K562 (cell line): ENCODE measurements around the gene PDE8B. TPM values are rescaled to one million over a fixed set of nuclear protein-coding genes. Genes with fewer than 3 reads are reported as not detected.

Source experiments
- ATAC-seq: fragments of 200-7000 bp; cut with Tn5 transposase; 3 replicates; pipeline ENCODE4 v1.9.1; 2020; ENCODE audit warnings: moderate library complexity
- BruUV-seq: library from RNA; stranded (reverse); fragments of 400-500 nt; replicated peaks from 2 replicates; lab custom pipeline; 2021; lab: Mats Ljungman, UMichigan
- CTCF ChIA-PET: fragments of 300-600 bp; formaldehyde crosslinking; extraction: SDS; loops from one replicate; lab custom pipeline; 2021; ENCODE audit warnings: low intra/inter-chr PET ratio; lab: Yijun Ruan, JAX
- POLR2A ChIA-PET: fragments of 300-600, 350-650 bp; sonication (Branson Sonifier 250); formaldehyde crosslinking; extraction: SDS; loops from one replicate; lab custom pipeline; 2021; ENCODE audit warnings: antibody characterized with exemption, inconsistent platforms; lab: Yijun Ruan, JAX
- DNase-seq, 4 experiments: peaks; one replicate each; pipeline versions ENCODE4 v3.0.0 to v3.0.0-alpha.2; 2011 to 2018; ENCODE audit warnings: low spot score in 3 of 4, mixed read lengths in 3 of 4; ENCODE audit errors: extremely low read depth in 1 of 4
- FAIRE-seq: peaks from 2 replicates; lab custom pipeline; 2011; peaks lifted over from hg19 to GRCh38; lab: Jason Lieb, UNC
- H2AFZ ChIP-seq: 2 replicates; pipeline ENCODE4 v1.6.0; 2011; ENCODE audit warnings: low read depth, low read length, control low read depth, inconsistent platforms
- H3K27ac ChIP-seq: fragments of 200-600 bp; 3 replicates; pipeline ENCODE4 v1.8.0; 2011; ENCODE audit warnings: low read depth, mild to moderate bottlenecking, control low read depth, inconsistent platforms, low read length, moderate library complexity, mixed read lengths; ENCODE audit errors: extremely low read depth
- H3K27me3 ChIP-seq, 2 experiments: fragments of 300-600 bp in 1 of 2; 2 replicates in 1 of 2; 3 replicates in 1 of 2; pipeline versions ENCODE4 v1.6.0 to v1.8.0; 2011; ENCODE audit warnings: inconsistent platforms in 2 of 2, low read length in 2 of 2, mild to moderate bottlenecking in 1 of 2, mixed read lengths in 1 of 2, moderate library complexity in 1 of 2; ENCODE audit not compliant: control insufficient read depth in 2 of 2, insufficient read depth in 2 of 2
- H3K36me3 ChIP-seq: fragments of 300-600 bp; 3 replicates; pipeline ENCODE4 v1.8.0; 2011; ENCODE audit warnings: mild to moderate bottlenecking, low read length, inconsistent platforms; ENCODE audit not compliant: control insufficient read depth, insufficient read depth
- H3K4me1 ChIP-seq, 2 experiments: fragments of 200-600 bp in 1 of 2; replicated peaks in 1 of 2; 2 replicates in 1 of 2; 3 replicates in 1 of 2; pipeline versions ENCODE4 v1.5.1 to v1.8.0; 2011; ENCODE audit warnings: inconsistent platforms in 2 of 2, low read length in 2 of 2, mild to moderate bottlenecking in 1 of 2, mixed read lengths in 1 of 2, moderate library complexity in 1 of 2; ENCODE audit not compliant: control insufficient read depth in 2 of 2, insufficient read depth in 2 of 2
- H3K4me2 ChIP-seq: 2 replicates; pipeline ENCODE4 v1.6.1; 2011; ENCODE audit warnings: low read length, control low read depth, inconsistent platforms, mixed read lengths; ENCODE audit not compliant: insufficient read depth
- H3K4me3 ChIP-seq: fragments of 200-600 bp; sonication (generic), shearing (Covaris generic); 2 replicates; pipeline ENCODE4 v1.5.1; 2016; ENCODE audit warnings: control low read depth, inconsistent platforms
- H3K79me2 ChIP-seq: fragments of 200-600 bp; 3 replicates; pipeline ENCODE4 v1.8.0; 2011; ENCODE audit warnings: low read length, inconsistent platforms; ENCODE audit not compliant: control insufficient read depth, insufficient read depth
- H3K9ac ChIP-seq, 2 experiments: 2 replicates each; pipeline versions ENCODE4 v1.6.0 to v1.6.1; 2011; ENCODE audit warnings: low read depth in 2 of 2, low read length in 2 of 2, control low read depth in 1 of 2, inconsistent platforms in 1 of 2, mild to moderate bottlenecking in 1 of 2, mixed read lengths in 1 of 2; ENCODE audit not compliant: insufficient read depth in 1 of 2
- H3K9me1 ChIP-seq: one replicate; pipeline ENCODE4 v1.6.0; 2011; ENCODE audit warnings: inconsistent platforms, mild to moderate bottlenecking, low read length, moderate library complexity; ENCODE audit not compliant: control insufficient read depth, insufficient read depth
- H3K9me3 ChIP-seq: replicated peaks from 2 replicates; pipeline ENCODE4 v1.5.1; 2011; ENCODE audit warnings: low read depth, low read length, inconsistent platforms; ENCODE audit not compliant: control insufficient read depth, insufficient read depth
- H4K20me1 ChIP-seq: replicated peaks from 2 replicates; pipeline ENCODE4 v1.6.1; 2011; ENCODE audit warnings: low read length, inconsistent platforms, mixed read lengths; ENCODE audit not compliant: control insufficient read depth, insufficient read depth
- CBFB ChIP-seq: sonication (generic); formaldehyde crosslinking; IDR thresholded peaks from 2 replicates; pipeline ENCODE4 v1.4.0; 2020; ENCODE audit warnings: mild to moderate bottlenecking, missing genetic modification reagents
- ILF3 ChIP-seq: fragments of 450-650 bp; IDR thresholded peaks from 2 replicates; pipeline ENCODE4 v1.6.1; 2018; ENCODE audit warnings: antibody characterized with exemption, mild to moderate bottlenecking, moderate library complexity, borderline replicate concordance
- ZFP1 ChIP-seq: fragments of 450-650 bp; formaldehyde crosslinking; IDR thresholded peaks from 2 replicates; pipeline ENCODE4 v1.4.0; 2020; ENCODE audit warnings: mild to moderate bottlenecking, mixed read lengths
- WGBS: fragments of 100-300 bp; shearing (Covaris generic); methylation state at CpG from one replicate; pipeline ENCODE4 v1.1.6; 2016; ENCODE audit warnings: low coverage, mixed read lengths; ENCODE audit not compliant: insufficient coverage; ENCODE audit errors: missing lambda C conversion rate; 5-methylcytosine and 5-hydroxymethylcytosine counted together
- in situ Hi-C: fragments of 300-500 bp; cut with MboI; formaldehyde crosslinking; loops from 4 replicates; pipeline ENCODE4 v1.15.0; 2018; ENCODE audit warnings: inconsistent platforms, mixed read lengths
- intact Hi-C: fragments of 100-400 bp; cut with micrococcal nuclease; formaldehyde crosslinking; loops from 2 replicates; pipeline ENCODE4 v1.14.2; 2022
- polyA plus RNA-seq, 8 experiments: library from polyadenylated mRNA; depleted of rRNA in 4 of 8; stranded (reverse) in 5 of 8; unstranded in 3 of 8; fragments of >200 nt; fragmentation: Nextera tagmentation in 2 of 8; fragmentation: Illumina TruSeq in 1 of 8; extraction: Ambion mirVana in 2 of 8; extraction: Trizol in 1 of 8; gene quantifications; 2 replicates each; pipeline versions ENCODE4 v1.2.1 to v1.2.3, GENCODE V29; 2011 to 2014; ENCODE audit warnings: inconsistent platforms in 1 of 8, missing spikeins in 1 of 8
- total RNA-seq, 7 experiments: library from RNA; depleted of rRNA in 6 of 7; stranded (reverse); fragments of >200 nt in 6 of 7; fragmentation: Illumina TruSeq in 2 of 7; extraction: Trizol in 2 of 7; gene quantifications; 2 replicates each; pipeline versions ENCODE4 v1.2.1 to v1.2.3, GENCODE V29; 2011 to 2021; ENCODE audit warnings: low replicate concordance in 1 of 7
- TF ChIP-seq, protein P1 (sequence below): fragments of 450-650 bp; IDR thresholded peaks from 2 replicates; pipeline ENCODE4 v1.6.1; 2017; ENCODE audit warnings: mild to moderate bottlenecking, moderate library complexity
- TF ChIP-seq, protein P2 (sequence below): sonication (generic); formaldehyde crosslinking; IDR thresholded peaks from 2 replicates; pipeline ENCODE4 v1.5.0; 2020; ENCODE audit warnings: missing genetic modification reagents
- TF ChIP-seq, protein P3 (sequence below): fragments of 250-450 bp; sonication (Bioruptor Pico); IDR thresholded peaks from 2 replicates; pipeline ENCODE4 v1.4.0; 2020; ENCODE audit warnings: mild to moderate bottlenecking, moderate library complexity, borderline replicate concordance

PDE8B gene
- total and polyA plus RNA-seq, 9 of the 15 experiments (the other 6 are each of a cell fraction or from before 2014, with no cell fraction given): 0.15 to 0.28 TPM; not detected in 7

DNA sequence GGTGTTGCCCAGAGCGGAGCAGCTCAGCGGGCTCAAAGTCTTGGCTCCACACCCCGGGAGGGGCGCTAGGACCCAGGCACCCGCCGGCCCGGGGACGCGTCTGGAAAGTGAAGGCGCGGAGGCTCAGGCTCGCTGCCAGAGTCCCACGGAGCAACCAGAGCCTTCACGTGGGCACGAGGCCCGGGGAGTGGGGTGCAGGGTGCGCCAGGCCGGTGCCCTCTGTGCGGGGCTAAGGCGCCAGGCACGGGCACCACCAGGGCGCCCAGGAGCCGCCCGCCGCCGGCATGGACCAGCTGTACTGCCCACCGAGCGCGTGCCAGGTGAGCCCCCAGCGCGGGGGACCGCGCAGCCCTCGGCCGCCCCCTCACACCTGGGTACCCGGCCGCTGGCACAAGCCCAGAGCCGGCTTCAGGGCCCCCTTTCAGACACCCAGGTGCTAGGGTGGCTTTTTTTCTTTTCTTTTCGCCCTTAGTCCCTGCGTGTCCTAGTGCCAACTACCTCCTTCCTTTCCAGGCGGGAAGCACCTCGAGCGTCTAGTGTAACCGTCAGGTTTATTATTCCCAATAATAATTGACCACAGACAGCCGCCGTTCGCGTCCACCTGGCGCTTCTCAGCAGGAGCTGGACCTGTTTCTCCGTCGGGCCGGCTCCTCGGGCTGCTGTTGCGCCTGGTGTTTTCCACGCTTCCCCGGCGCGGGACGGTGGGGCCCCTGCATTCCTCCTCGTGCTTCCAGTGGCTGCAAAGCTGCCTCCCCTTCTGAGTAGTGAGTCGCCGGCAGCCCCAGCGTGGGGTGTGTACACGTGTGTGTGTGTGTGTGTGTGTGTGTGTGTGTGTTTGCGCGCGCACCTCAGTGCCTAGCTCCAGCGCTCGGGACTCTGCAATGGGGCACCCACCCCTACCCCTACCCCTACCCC is 30.1 kb upstream of the PDE8B start:
- Histone ChIP-seq H3K79me2 (no peaks in the 10 kb centered on the region), H3K36me3 (no peaks in the 10 kb centered on the region)
- DNase-seq: no peak
- no peak for FAIRE-seq
- TF ChIP-seq, protein P1, sequence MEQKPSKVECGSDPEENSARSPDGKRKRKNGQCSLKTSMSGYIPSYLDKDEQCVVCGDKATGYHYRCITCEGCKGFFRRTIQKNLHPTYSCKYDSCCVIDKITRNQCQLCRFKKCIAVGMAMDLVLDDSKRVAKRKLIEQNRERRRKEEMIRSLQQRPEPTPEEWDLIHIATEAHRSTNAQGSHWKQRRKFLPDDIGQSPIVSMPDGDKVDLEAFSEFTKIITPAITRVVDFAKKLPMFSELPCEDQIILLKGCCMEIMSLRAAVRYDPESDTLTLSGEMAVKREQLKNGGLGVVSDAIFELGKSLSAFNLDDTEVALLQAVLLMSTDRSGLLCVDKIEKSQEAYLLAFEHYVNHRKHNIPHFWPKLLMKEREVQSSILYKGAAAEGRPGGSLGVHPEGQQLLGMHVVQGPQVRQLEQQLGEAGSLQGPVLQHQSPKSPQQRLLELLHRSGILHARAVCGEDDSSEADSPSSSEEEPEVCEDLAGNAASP: no peak
- TF ChIP-seq CBFB (CRISPR knock-in tag) (no peak), ZFP1 (CRISPR knock-in tag) (no peak), ILF3 (no peak)
- TF ChIP-seq, protein P2, sequence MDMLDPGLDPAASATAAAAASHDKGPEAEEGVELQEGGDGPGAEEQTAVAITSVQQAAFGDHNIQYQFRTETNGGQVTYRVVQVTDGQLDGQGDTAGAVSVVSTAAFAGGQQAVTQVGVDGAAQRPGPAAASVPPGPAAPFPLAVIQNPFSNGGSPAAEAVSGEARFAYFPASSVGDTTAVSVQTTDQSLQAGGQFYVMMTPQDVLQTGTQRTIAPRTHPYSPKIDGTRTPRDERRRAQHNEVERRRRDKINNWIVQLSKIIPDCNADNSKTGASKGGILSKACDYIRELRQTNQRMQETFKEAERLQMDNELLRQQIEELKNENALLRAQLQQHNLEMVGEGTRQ (CRISPR knock-in tag): no peak
- TF ChIP-seq, protein P3, sequence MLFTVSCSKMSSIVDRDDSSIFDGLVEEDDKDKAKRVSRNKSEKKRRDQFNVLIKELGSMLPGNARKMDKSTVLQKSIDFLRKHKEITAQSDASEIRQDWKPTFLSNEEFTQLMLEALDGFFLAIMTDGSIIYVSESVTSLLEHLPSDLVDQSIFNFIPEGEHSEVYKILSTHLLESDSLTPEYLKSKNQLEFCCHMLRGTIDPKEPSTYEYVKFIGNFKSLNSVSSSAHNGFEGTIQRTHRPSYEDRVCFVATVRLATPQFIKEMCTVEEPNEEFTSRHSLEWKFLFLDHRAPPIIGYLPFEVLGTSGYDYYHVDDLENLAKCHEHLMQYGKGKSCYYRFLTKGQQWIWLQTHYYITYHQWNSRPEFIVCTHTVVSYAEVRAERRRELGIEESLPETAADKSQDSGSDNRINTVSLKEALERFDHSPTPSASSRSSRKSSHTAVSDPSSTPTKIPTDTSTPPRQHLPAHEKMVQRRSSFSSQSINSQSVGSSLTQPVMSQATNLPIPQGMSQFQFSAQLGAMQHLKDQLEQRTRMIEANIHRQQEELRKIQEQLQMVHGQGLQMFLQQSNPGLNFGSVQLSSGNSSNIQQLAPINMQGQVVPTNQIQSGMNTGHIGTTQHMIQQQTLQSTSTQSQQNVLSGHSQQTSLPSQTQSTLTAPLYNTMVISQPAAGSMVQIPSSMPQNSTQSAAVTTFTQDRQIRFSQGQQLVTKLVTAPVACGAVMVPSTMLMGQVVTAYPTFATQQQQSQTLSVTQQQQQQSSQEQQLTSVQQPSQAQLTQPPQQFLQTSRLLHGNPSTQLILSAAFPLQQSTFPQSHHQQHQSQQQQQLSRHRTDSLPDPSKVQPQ (CRISPR knock-in tag): no peak
- TF ChIP-seq, all 486 proteins: peak for 0
- no peak for ATAC-seq
- in situ Hi-C loops (no loop called here), intact Hi-C loops (no loop called here)
- Histone ChIP-seq H3K4me2 (no peak overlapping the region), H4K20me1 (0 out of 2 replicates have a peak, but pooled peaks cover 4% of the 10 kb centered on the region), H3K4me1 (peaks cover 0 to 10% of the 10 kb centered on the region in 2 experiments; a peak in 2 of 5 replicates), H3K27ac (no peak overlapping the region), H3K27me3 (peaks cover 16 to 46% of the 10 kb centered on the region in 2 experiments; a peak in 4 of 5 replicates), H3K9ac (no peak overlapping the region), H3K4me3 (no peak overlapping the region), H2AFZ (no peak overlapping the region), H3K9me3 (no peaks in the 10 kb centered on the region), H3K9me1 (no peaks in the 10 kb centered on the region)
- BruUV-seq: no TSS peak
- ChIA-PET POLR2A (interaction anchor here (0.5 kb wide), 1 partner anchor 13 kb away, joined by 3 read pairs; no protein-coding TSS in a partner anchor), CTCF (no interaction called here)
- 2% methylated on average over 47 of the region's 69 CpGs for WGBS
